Occipital lobe (tissue), 2 donors: Measurements from ENCODE around the gene TMUB1. TPM values are rescaled to one million over a fixed set of nuclear protein-coding genes. Genes with fewer than 3 reads are reported as not detected.

Experiments used
- DNase-seq: peaks from one replicate; lab custom pipeline; 2025; lab: John Stamatoyannopoulos, UW
- total RNA-seq: library from RNA; depleted of rRNA; stranded (reverse); fragments of >200 nt; gene quantifications from one replicate; pipeline ENCODE4 v1.2.3, GENCODE V29; 2014

Gene TMUB1
- total RNA-seq, 1 donor from 2014 or later, result 9.7 TPM

DNA sequence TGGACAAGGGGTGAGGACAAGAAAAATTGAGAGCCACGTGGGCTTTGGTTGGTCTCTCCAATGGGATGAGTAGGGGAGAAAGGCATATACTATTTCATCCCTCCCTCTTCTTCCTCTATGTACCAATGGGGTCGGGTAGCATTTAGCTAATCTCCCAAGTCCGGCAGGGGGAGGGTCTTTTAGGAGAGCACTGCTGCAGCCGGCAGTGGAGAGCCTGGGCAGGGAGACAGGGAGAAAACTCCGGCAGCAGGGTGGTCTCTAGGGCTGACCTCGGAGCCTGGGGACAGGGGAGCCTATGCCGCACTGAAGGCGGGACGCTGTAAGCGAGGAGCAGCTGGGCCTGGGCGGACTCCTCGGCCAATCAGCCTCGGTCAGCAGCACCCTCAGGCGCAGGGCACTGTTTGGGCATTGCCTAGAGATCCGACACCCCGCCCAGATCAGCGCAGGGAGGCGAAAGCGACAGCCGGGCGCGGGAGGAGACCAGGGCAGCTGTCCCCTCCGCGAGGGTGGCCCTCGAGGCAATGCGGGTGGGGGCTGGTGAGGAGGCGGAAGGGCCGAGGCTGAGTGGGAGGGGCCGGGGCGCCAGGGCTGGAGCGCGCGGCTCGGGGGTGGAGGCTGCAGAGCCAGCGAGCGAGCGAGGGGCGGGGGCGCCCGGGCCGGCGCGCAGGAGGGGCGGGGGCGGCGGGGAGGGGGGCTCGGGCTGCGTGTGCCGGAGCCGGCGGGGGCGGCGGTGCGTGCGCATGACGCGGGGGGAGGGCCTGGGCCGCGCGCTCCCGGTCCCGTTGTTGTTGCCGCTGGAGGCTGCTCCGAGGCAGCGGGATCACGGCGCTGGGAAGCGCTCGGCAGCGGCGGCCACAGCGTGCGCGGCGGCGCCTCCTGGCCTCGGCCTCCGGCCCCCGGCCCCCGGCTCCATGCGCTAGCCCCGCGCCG lies 2.7 kb upstream of the TMUB1 start, which contains the start of gene AGAP3:
Gene AGAP3 (plus strand): TSS at position 785 of the 930 bp plus-strand sequence. CDS start 267 bp downstream, outside the sequence.
- peak; percentile 87 for DNase-seq

GRCh38 chr7:151085329-151085690 lies 2.0 kb upstream of the TMUB1 start:
- no peak for DNase-seq

DNA sequence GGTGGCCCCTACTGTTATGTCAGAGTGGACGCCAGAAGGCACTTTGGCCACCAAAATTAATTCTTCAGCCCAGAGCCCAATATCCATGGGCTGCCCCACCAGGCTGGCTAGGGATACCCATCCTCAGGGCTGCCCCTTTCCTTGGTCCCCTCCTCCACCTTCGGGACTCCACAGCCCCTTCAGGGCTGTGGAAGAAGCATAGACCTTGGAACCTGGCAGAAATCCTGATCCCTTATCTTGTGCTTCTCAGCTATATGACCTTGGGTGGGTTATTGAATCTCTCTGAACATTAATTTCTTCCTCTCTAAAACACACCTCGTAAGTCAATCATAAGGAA lies 499 bp upstream of the TMUB1 start:
- no peak for DNase-seq

GRCh38 chr7:151082141-151083070 lies 887 bp downstream of the TMUB1 start:
- no peak for DNase-seq

GRCh38 chr7:151081170-151082101 lies 1.9 kb downstream of the TMUB1 start:
- DNase-seq, result no peak

- DNase-seq, result peak; percentile 90
Measured at GRCh38 chr7:151080522-151081169, 2.6 kb downstream of the TMUB1 start, which contains the start of gene FASTK. Gene FASTK, minus strand, starts transcription at chr7:151080809. Its CDS starts 43 bp downstream, at chr7:151080766.

- DNase-seq, result no peak
Measured at GRCh38 chr7:151080067-151080521, 3.2 kb downstream of the TMUB1 start.

GRCh38 chr7:151079199-151079910 lies 3.9 kb downstream of the TMUB1 start:
- DNase-seq, result no peak

DNA sequence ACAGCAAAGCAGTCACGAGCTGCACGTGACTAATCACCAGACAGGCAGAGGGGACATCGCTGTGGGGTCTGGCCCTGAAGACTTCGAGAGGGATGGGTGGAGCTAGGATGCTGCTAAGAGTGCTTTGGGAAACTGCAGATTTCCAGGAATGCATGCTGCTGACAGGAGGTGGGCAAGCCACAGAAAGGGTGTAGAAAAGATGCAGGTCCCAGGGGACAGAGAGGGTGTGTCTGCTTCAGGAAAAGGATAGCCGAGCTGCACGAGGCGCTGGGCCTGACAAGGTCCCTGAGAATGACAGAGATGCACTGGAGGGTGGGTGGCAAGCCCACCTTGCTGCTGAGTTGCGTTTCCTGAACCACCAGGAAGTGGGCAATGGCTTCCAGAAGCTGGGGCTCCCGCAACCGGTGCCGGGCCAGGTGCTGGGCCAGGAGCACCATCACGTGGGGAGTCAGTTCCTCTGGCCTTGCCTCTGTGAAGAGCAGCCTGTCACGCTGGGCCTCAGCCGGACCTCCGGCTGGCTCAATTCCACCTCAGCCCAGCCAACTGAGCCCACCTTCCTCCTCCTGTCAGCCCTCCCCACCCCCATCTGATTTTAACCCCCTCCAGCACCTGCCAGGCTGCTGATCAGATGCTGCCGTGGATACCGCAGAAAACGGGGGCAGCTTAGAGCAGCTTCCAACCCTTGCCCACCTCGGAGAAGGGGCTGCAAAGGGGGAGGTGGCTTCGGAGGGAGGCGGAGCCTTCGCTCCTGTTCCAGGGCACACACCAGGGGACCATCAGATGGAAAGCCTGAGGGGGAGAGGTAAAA lies 4.9 kb downstream of the TMUB1 start:
- no peak for DNase-seq

- DNase-seq, result no peak
Measured at GRCh38 chr7:151077705-151078232, 5.5 kb downstream of the TMUB1 start.

DNA sequence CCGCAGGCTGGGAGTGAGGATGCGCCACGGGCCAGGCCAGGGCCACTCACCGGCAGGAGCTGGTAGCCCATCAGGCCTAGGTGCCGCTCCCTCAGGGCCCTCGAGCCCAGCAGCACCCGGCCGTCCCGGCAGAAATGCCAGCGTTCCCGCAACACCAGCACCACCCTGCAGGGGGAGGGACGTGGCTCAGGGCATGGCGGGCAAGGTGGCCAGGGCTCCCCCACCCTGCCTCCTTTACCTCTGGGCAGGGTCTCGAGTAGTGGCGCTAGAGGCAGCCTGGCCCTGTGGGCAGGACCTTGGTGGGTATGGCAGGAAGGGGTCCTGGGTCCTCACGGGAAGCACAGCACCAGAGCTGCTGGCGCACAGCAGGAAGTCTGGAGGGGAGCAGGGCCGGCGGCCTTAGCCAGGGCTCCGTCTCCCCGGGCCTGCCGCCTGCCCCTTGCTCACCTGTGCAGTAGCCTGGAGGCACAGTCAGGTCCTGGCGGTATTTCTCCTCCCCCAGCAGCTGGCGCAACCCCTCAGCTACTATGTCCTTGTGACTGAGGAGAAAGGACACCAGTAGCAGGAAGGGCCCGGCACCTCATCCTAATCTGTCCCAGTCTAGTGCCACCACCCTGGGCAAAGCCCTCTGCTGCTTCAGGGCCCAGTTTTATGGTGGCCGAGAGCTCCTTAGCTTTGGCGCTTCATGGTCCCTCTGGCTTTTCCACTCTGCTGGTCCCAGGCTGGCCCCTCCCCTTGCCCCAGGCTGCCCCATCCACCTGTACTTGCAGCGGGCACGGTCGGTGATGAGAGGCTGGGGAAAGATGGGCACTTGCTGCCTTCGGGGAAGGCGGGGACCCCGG lies 6.2 kb downstream of the TMUB1 start:
- no peak for DNase-seq

GRCh38 chr7:151075978-151076426 lies 7.3 kb downstream of the TMUB1 start:
- DNase-seq, result no peak

GRCh38 chr7:151075662-151075971 lies 7.7 kb downstream of the TMUB1 start:
- no peak for DNase-seq

DNA sequence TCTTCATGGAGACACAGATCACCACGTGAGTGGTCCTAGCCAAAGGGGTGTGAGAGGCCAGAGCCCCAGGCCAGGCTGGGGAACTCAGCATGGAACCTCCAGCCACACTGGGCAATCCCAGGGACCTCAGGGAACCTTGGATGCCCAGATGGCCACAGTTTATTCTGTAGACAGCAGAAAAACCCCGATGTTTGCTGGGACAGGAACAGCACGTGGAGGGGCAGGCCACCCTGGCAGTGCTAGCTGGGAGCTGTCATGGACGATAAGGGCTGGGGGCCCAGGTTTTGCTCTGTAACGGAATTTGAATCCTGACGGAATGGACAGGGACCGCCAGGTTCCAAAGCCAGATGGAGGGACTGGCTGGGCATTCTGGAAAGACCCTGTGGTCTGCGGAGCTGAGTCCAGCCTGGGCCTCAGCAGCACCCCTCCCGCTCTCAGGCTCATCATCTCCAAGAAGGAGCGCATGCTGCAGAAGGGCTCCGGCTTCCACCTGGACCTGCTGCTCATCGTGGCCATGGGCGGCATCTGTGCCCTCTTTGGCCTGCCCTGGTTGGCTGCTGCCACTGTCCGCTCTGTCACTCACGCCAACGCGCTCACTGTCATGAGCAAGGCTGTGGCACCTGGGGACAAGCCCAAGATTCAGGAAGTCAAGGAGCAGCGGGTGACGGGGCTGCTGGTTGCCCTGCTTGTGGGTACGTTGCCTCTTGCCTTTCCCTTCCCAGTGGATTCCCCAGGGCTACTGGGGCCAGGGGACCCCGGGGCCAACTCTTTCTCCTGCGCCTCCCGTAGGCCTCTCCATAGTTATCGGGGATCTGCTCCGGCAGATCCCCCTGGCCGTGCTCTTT lies 8.3 kb downstream of the TMUB1 start:
- DNase-seq, result no peak

- no peak for DNase-seq
Measured at GRCh38 chr7:151073990-151074389, 9.3 kb downstream of the TMUB1 start.

- no peak for DNase-seq
Measured at GRCh38 chr7:151071032-151071866, 12.0 kb downstream of the TMUB1 start.
